Left hindlimb (tissue), 1 donor: ENCODE results near the gene CCDC169.
"Not testable (repeated sequence)": the region's sequence is repeated elsewhere in the genome, so short reads cannot be mapped to it uniquely, and the experiment has no call there.

Experiments
- DNase-seq: peaks from one replicate; pipeline ENCODE4 v3.0.0-alpha.2; 2018

The CCDC169 gene

GRCh38 chr13:36313047-36313969, 15.7 kb upstream of the CCDC169 start:
- DNase-seq, result no peak

GRCh38 chr13:36310417-36311108, 12.9 kb upstream of the CCDC169 start:
- no peak for DNase-seq

GRCh38 chr13:36302289-36302688, 4.7 kb upstream of the CCDC169 start:
- DNase-seq, result no peak

- DNase-seq, result not testable (repeated sequence)
These were observed 1.9 kb upstream of the CCDC169 start for GRCh38 chr13:36299469-36299868.

- DNase-seq, result no peak
These were observed 988 bp upstream of the CCDC169 start for GRCh38 chr13:36298535-36299068.

GRCh38 chr13:36294096-36294495, 3.5 kb downstream of the CCDC169 start:
- DNase-seq, result no peak

- no peak for DNase-seq
These were observed 4.1 kb downstream of the CCDC169 start for GRCh38 chr13:36293497-36293896.

- DNase-seq, result no peak
These were observed 8.7 kb downstream of the CCDC169 start for GRCh38 chr13:36288794-36289391.

GRCh38 chr13:36286006-36286405, 11.6 kb downstream of the CCDC169 start:
- no peak for DNase-seq

GRCh38 chr13:36282821-36283432, 14.7 kb downstream of the CCDC169 start:
- DNase-seq, result no peak

- peak; percentile 32 for DNase-seq
These were observed 22.2 kb downstream of the CCDC169 start for GRCh38 chr13:36275190-36276002.

- no peak for DNase-seq
These were observed 24.2 kb downstream of the CCDC169 start for GRCh38 chr13:36273431-36273830.

- DNase-seq, result no peak
These were observed 35.6 kb downstream of the CCDC169 start for GRCh38 chr13:36261976-36262375.

GRCh38 chr13:36261011-36261410, 36.6 kb downstream of the CCDC169 start:
- DNase-seq, result no peak

- no peak for DNase-seq
These were observed 38.1 kb downstream of the CCDC169 start for GRCh38 chr13:36259361-36260137.

- no peak for DNase-seq
These were observed 38.8 kb downstream of the CCDC169 start for GRCh38 chr13:36258831-36259230.

- DNase-seq, result no peak
These were observed 46.1 kb downstream of the CCDC169 start for GRCh38 chr13:36251526-36251925.

- no peak for DNase-seq
These were observed 46.6 kb downstream of the CCDC169 start for GRCh38 chr13:36251017-36251416.

GRCh38 chr13:36248700-36249099, 48.9 kb downstream of the CCDC169 start:
- no peak for DNase-seq

GRCh38 chr13:36244990-36245389, 52.6 kb downstream of the CCDC169 start:
- no peak for DNase-seq

GRCh38 chr13:36244073-36244472, 53.5 kb downstream of the CCDC169 start:
- no peak for DNase-seq
